ENCODE measurements around the gene IL22RA2. TPM values are rescaled to one million over a fixed set of nuclear protein-coding genes. Genes with fewer than 3 reads are reported as not detected.
A peak's percentile ranks its signal among the peaks of the same experiment; 100 is the strongest.

Gene IL22RA2, protein sequence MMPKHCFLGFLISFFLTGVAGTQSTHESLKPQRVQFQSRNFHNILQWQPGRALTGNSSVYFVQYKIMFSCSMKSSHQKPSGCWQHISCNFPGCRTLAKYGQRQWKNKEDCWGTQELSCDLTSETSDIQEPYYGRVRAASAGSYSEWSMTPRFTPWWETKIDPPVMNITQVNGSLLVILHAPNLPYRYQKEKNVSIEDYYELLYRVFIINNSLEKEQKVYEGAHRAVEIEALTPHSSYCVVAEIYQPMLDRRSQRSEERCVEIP
- total RNA-seq (2014; rRNA removed) (not detected in 2 replicates), Bru-seq, nascent RNA (not detected), BruChase-seq, experiment 1, labeled RNA remaining after a 6-hour chase (not detected), BruChase-seq, experiment 2, labeled RNA remaining after a 2-hour chase (percentile 7 among the genes with signal in this experiment)
- long read RNA-seq, result 0 reads

DNA sequence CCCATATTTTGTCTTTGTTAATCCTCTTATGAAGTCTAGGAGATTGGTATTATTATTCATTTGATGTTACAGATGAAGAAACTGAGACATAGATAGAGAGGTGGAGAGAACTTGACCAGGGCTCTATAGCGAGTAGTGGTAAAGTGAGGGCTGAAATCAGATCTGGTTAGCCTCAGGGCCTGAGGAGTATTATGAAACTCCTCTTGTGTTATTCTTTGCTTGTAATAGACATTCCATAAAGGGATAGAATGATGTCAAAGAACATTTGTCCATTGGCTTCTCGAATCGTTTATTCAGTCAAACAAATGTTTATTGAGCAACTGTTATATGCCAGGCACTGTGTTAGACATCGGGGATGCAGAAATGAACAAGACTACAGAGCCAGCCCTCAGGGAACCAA lies at the start of gene IL22RA2:
Gene IL22RA2, minus strand, starts transcription at position 144 of the 400 bp plus-strand sequence. CDS start 11,895 bp downstream, outside the sequence.
- ATAC-seq (no peak), DNase-seq (no peak)
- no peaks in the 10 kb centered on the region for H3F3A ChIP-seq (ENCODE audit: low read length, unreplicated experiment)
- H3K27me3 ChIP-seq (ENCODE audit: low read length), result no peaks in the 10 kb centered on the region
- TF ChIP-seq EZH2phosphoT487 (IDR thresholded peaks at IDR 0.05; ENCODE audit: borderline replicate concordance, low read length), result no peak
- no peak within 1 kb of the TSS for H3K9ac ChIP-seq (ENCODE audit: low read length)
- no peak within 1 kb of the TSS for H3K27ac ChIP-seq (ENCODE audit: low read length)
- no peaks in the 10 kb centered on the region for H3K79me2 ChIP-seq (ENCODE audit: low read length)
- H3K4me2 ChIP-seq (ENCODE audit: low read length), result no peak within 1 kb of the TSS
- no TSS peak for BruUV-seq (replicated peaks)
- H3K9me3 ChIP-seq (ENCODE audit: low read length), result no peaks in the 10 kb centered on the region
- H3K36me3 ChIP-seq (ENCODE audit: low read depth, low read length), result no peaks in the 10 kb centered on the region
- H2AFZ ChIP-seq (ENCODE audit: low read length), result no peak within 1 kb of the TSS
- intact Hi-C loops (cut with micrococcal nuclease), result no loop called here
- POLR2A ChIA-PET (ENCODE audit: unreplicated experiment), result no interaction called here
- H3K4me3 ChIP-seq (ENCODE audit: low read length), result no peak within 1 kb of the TSS
- H3K9me2 ChIP-seq (replicated peaks; ENCODE audit: low read length), result no peaks in the 10 kb centered on the region
- H3K4me1 ChIP-seq (ENCODE audit: insufficient read depth, low read length), result no peaks in the 10 kb centered on the region
- CTCF ChIA-PET, result no interaction called here
- H4K20me1 ChIP-seq (ENCODE audit: low read length), result no peaks in the 10 kb centered on the region

DNA sequence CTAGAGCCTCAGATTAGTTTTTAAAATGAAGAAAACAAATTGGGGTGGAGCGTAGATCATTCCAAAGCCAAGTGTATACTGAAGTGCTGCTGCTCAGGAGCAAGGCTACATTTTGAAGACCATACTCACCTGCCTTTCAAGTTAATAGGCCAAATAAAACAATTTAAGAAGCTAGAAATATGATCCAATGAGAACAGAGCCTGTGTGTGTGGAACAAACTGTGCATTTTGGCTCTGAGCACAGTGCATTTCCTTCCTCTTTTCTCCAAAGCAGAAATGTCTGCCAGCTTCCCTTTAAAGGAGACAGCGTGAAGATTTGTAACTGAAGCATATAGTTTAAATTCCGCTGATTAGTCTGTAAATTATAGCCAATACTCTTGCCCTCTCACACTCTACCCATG lies 48.9 kb upstream of the IL22RA2 start:
- no TSS peak for BruUV-seq (replicated peaks)
- intact Hi-C loops (cut with micrococcal nuclease), result no loop called here
- ATAC-seq (no peak), DNase-seq (no peak)
- TF ChIP-seq, protein P1, sequence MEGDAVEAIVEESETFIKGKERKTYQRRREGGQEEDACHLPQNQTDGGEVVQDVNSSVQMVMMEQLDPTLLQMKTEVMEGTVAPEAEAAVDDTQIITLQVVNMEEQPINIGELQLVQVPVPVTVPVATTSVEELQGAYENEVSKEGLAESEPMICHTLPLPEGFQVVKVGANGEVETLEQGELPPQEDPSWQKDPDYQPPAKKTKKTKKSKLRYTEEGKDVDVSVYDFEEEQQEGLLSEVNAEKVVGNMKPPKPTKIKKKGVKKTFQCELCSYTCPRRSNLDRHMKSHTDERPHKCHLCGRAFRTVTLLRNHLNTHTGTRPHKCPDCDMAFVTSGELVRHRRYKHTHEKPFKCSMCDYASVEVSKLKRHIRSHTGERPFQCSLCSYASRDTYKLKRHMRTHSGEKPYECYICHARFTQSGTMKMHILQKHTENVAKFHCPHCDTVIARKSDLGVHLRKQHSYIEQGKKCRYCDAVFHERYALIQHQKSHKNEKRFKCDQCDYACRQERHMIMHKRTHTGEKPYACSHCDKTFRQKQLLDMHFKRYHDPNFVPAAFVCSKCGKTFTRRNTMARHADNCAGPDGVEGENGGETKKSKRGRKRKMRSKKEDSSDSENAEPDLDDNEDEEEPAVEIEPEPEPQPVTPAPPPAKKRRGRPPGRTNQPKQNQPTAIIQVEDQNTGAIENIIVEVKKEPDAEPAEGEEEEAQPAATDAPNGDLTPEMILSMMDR (conservative IDR thresholded peaks at IDR 0.05; ENCODE audit: low read depth, low read length), result no peak
- TF ChIP-seq EZH2phosphoT487 (IDR thresholded peaks at IDR 0.05; ENCODE audit: borderline replicate concordance, low read length) (no peak), EZH2 (IDR thresholded peaks at IDR 0.05; ENCODE audit: low read length, unreplicated experiment) (no peak)
- peaks cover 28% of the 10 kb centered on the region for H3K4me1 ChIP-seq (ENCODE audit: insufficient read depth, low read length)
- H3K4me3 ChIP-seq (ENCODE audit: low read length), result no peak overlapping the region
- no peaks in the 10 kb centered on the region for H3K9me2 ChIP-seq (replicated peaks; ENCODE audit: low read length)
- H2AFZ ChIP-seq (ENCODE audit: low read length), result no peak overlapping the region
- ChIA-PET CTCF (no interaction called here), POLR2A (ENCODE audit: unreplicated experiment) (no interaction called here)
- H4K20me1 ChIP-seq (ENCODE audit: low read length), result no peaks in the 10 kb centered on the region
- no peaks in the 10 kb centered on the region for H3K36me3 ChIP-seq (ENCODE audit: low read depth, low read length)
- no peak overlapping the region for H3K4me2 ChIP-seq (ENCODE audit: low read length)
- no peaks in the 10 kb centered on the region for H3K9me3 ChIP-seq (ENCODE audit: low read length)
- H3K27me3 ChIP-seq (ENCODE audit: low read length), result no peaks in the 10 kb centered on the region
- H3K79me2 ChIP-seq (ENCODE audit: low read length), result peaks cover 17% of the 10 kb centered on the region
- no peaks in the 10 kb centered on the region for H3F3A ChIP-seq (ENCODE audit: low read length, unreplicated experiment)
- H3K9ac ChIP-seq (ENCODE audit: low read length), result no peak overlapping the region
- no peak overlapping the region for H3K27ac ChIP-seq (ENCODE audit: low read length)

DNA sequence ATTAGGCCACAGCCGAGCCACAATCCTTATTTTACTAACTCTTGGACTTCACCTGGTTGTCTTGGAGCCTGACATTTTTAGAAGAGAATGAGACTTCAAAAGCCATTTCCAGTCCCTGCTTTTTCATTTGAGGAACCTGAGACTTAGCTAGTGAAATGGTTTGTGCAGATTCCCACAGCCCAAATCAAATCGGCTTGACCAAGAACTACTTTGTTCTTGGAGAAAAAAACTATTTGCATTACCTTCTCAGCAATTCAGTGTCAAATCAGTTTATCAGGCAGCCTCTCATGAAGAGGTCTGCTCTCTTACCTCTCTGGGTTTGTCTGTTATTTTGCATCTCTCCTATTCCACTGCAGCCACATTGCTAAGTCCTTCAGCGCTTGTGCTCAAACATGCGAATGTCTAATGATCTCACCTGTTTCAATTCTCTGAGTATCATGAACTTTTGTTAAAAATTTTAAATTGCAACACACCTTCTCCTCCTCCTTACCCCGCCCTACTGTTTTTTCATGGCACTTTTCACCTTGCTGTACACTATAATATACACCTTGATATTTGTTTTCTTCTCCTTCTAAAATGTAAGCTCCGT lies 46.3 kb upstream of the IL22RA2 start:
- Histone ChIP-seq H3K36me3 (ENCODE audit: low read depth, low read length) (no peaks in the 10 kb centered on the region), H3K9ac (ENCODE audit: low read length) (peak overlapping the region; percentile 99), H2AFZ (ENCODE audit: low read length) (peak overlapping the region; percentile 86), H3K4me3 (ENCODE audit: low read length) (peak overlapping the region; percentile 99), H3F3A (ENCODE audit: low read length, unreplicated experiment) (no peaks in the 10 kb centered on the region), H3K4me1 (ENCODE audit: insufficient read depth, low read length) (peaks cover 41% of the 10 kb centered on the region), H3K79me2 (ENCODE audit: low read length) (peaks cover 44% of the 10 kb centered on the region), H3K27ac (ENCODE audit: low read length) (peak overlapping the region; percentile 34), H4K20me1 (ENCODE audit: low read length) (no peaks in the 10 kb centered on the region; the same call in 1 of the 2 replicates), H3K27me3 (ENCODE audit: low read length) (no peaks in the 10 kb centered on the region), H3K9me3 (ENCODE audit: low read length) (no peaks in the 10 kb centered on the region), H3K9me2 (replicated peaks; ENCODE audit: low read length) (no peaks in the 10 kb centered on the region), H3K4me2 (ENCODE audit: low read length) (peak overlapping the region; percentile 76)
- CTCF ChIA-PET, result interaction anchor here (0.7 kb wide), 1 partner anchor 16 kb away, joined by 3 read pairs; no protein-coding TSS in a partner anchor
- no peak for TF ChIP-seq EZH2 (IDR thresholded peaks at IDR 0.05; ENCODE audit: low read length, unreplicated experiment)
- TF ChIP-seq EZH2phosphoT487 (IDR thresholded peaks at IDR 0.05; ENCODE audit: borderline replicate concordance, low read length), result no peak
- TF ChIP-seq, protein P1 (conservative IDR thresholded peaks at IDR 0.05; ENCODE audit: low read depth, low read length), result no peak
- intact Hi-C loops (cut with micrococcal nuclease), result loop anchor here (5.0 kb wide), 1 partner anchor 43 kb away; no protein-coding TSS in a partner anchor
- POLR2A ChIA-PET (ENCODE audit: unreplicated experiment), result no interaction called here
- ATAC-seq, result no peak; the same call in 1 of the 2 replicates
- no peak for DNase-seq
- BruUV-seq (replicated peaks), result no TSS peak
